Body of pancreas (tissue), 4 donors: ENCODE data around the gene ARHGEF28.

Source experiments
- POLR2A ChIP-seq, 3 donors: fragments of 450-650 bp; IDR thresholded peaks; one replicate each; pipeline ENCODE4 v1.6.1; 2016; ENCODE audit warnings: antibody characterized with exemption in 3 of 3, mild to moderate bottlenecking in 2 of 3
- TF ChIP-seq, protein P1 (sequence below), 7 experiments: fragments of 450-650 bp in 4 of 7; fragments of 200-600 bp in 3 of 7; sonication (generic) in 3 of 7; IDR thresholded peaks; one replicate each; pipeline ENCODE4 v1.5.1; 2016 to 2019; ENCODE audit warnings: antibody characterized with exemption in 7 of 7

DNA sequence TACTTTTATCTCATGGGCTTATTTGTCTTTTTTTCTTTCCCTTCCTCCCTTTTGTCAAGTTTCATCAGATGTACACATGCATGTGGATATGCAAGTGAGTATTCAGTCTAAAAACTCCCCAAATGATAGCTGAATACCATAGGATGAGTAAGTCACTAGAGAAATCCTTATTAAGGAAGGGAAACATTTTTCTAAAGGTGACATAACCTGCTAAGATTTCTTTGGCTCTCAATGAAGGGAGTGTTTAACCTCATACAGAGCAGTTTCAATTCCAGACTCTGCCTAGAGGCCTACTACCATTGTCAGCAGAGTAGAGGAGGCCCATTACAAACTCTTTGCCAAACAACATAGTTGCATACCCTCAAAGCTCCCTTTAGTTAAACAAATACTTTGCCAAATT lies 192.4 kb downstream of the ARHGEF28 start:
- TF ChIP-seq, protein P1, sequence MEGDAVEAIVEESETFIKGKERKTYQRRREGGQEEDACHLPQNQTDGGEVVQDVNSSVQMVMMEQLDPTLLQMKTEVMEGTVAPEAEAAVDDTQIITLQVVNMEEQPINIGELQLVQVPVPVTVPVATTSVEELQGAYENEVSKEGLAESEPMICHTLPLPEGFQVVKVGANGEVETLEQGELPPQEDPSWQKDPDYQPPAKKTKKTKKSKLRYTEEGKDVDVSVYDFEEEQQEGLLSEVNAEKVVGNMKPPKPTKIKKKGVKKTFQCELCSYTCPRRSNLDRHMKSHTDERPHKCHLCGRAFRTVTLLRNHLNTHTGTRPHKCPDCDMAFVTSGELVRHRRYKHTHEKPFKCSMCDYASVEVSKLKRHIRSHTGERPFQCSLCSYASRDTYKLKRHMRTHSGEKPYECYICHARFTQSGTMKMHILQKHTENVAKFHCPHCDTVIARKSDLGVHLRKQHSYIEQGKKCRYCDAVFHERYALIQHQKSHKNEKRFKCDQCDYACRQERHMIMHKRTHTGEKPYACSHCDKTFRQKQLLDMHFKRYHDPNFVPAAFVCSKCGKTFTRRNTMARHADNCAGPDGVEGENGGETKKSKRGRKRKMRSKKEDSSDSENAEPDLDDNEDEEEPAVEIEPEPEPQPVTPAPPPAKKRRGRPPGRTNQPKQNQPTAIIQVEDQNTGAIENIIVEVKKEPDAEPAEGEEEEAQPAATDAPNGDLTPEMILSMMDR (IDR thresholded peaks at IDR 0.05) = no peak
- no peak for TF ChIP-seq POLR2A (IDR thresholded peaks at IDR 0.05)
